PFSK-1 (cell line): ENCODE results near the gene SPATA18.

ENCODE experiments used
- FOXP2 ChIP-seq: optimal IDR thresholded peaks from 2 replicates; pipeline ENCODE3; 2011; ENCODE audit warnings: borderline replicate concordance, control low read depth, inconsistent platforms; ENCODE audit not compliant: insufficient read depth; ENCODE audit errors: extremely low read length, extremely low read depth
- POLR2AphosphoS5 ChIP-seq: IDR thresholded peaks from 2 replicates; pipeline ENCODE4 v1.6.1; 2012; ENCODE audit warnings: low read depth, mild to moderate bottlenecking, control low read depth, low read length, moderate library complexity
- SIN3A ChIP-seq: IDR thresholded peaks from 2 replicates; pipeline ENCODE4 v1.6.1; 2012; ENCODE audit warnings: mild to moderate bottlenecking, low read length, moderate library complexity, borderline replicate concordance; ENCODE audit not compliant: insufficient read depth
- TAF1 ChIP-seq: IDR thresholded peaks from 2 replicates; pipeline ENCODE4 v1.6.1; 2012; ENCODE audit warnings: low read length, control low read depth, borderline replicate concordance; ENCODE audit not compliant: insufficient read depth
- TF ChIP-seq, protein P1 (sequence below), 2 experiments: IDR thresholded peaks; 2 replicates each; pipeline versions ENCODE4 v1.6.1 to v1.8.0; 2011 to 2012; ENCODE audit warnings: low read depth in 2 of 2, low read length in 2 of 2, control low read depth in 1 of 2, inconsistent platforms in 1 of 2, mild to moderate bottlenecking in 1 of 2, moderate library complexity in 1 of 2; ENCODE audit not compliant: insufficient read depth in 1 of 2

Gene SPATA18

DNA sequence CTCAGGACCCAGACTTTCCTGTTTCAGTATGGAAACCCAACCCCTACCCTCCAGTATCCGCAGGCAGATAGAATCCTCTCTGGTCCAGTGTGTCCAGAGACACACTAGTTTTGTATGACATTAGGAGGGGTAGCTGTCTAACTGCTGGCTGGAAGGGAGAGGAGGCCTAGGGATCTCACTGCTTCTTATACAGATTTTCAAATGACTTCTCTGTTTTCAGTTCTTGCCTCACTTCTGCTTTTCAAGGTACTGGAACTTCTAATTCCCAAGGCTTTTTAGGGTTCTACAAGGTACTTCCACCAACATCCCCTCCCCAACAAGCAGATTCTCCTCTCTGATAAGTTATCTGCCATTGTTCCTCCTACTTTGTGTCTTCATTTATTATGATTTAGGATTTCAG is 19.1 kb upstream of the SPATA18 start:
- TF ChIP-seq SIN3A: no peak
- no peak for TF ChIP-seq FOXP2
- no peak for TF ChIP-seq TAF1
- TF ChIP-seq POLR2AphosphoS5: no peak
- TF ChIP-seq, protein P1, sequence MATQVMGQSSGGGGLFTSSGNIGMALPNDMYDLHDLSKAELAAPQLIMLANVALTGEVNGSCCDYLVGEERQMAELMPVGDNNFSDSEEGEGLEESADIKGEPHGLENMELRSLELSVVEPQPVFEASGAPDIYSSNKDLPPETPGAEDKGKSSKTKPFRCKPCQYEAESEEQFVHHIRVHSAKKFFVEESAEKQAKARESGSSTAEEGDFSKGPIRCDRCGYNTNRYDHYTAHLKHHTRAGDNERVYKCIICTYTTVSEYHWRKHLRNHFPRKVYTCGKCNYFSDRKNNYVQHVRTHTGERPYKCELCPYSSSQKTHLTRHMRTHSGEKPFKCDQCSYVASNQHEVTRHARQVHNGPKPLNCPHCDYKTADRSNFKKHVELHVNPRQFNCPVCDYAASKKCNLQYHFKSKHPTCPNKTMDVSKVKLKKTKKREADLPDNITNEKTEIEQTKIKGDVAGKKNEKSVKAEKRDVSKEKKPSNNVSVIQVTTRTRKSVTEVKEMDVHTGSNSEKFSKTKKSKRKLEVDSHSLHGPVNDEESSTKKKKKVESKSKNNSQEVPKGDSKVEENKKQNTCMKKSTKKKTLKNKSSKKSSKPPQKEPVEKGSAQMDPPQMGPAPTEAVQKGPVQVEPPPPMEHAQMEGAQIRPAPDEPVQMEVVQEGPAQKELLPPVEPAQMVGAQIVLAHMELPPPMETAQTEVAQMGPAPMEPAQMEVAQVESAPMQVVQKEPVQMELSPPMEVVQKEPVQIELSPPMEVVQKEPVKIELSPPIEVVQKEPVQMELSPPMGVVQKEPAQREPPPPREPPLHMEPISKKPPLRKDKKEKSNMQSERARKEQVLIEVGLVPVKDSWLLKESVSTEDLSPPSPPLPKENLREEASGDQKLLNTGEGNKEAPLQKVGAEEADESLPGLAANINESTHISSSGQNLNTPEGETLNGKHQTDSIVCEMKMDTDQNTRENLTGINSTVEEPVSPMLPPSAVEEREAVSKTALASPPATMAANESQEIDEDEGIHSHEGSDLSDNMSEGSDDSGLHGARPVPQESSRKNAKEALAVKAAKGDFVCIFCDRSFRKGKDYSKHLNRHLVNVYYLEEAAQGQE (IDR thresholded peaks at IDR 0.05; ENCODE audit: insufficient read depth in 1 of 2, low read depth in 2 of 2, low read length in 2 of 2): no peak

- no peak for TF ChIP-seq FOXP2
- TF ChIP-seq, protein P1 (IDR thresholded peaks at IDR 0.05; ENCODE audit: insufficient read depth in 1 of 2, low read depth in 2 of 2, low read length in 2 of 2): no peak
- TF ChIP-seq TAF1: no peak
- no peak for TF ChIP-seq SIN3A
- no peak for TF ChIP-seq POLR2AphosphoS5
Observed at GRCh38 chr4:52035190-52035589, 15.9 kb upstream of the SPATA18 start.

DNA sequence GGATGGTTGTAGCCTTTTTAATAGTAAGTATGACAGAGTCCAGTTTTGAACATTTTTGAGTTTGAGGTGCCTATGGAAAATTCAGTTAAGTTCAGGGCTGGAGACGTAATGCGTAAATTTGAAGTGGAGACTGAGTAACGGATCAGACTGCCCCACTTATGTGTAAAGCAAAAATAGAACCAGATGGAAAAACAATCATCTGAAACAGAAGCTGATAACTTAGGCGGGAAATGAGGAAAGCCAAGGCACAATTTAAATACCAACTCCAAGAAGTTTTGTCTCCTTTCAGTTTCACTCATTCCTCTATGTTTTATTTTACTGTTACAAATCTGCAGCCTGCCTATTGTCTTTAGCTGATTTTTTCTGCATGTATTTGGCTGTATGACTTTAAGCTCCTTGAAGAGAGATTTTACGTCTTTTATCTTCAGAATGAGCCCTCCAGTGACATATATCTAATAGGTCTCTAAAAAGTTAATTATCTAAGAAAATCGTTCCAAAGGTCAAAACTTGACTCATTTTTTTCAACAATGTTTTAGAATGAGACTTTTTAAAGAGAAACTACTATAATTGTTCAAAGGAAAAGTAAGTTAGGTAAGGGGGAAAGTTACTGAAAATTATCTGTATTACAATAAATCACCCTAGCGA is 14.1 kb upstream of the SPATA18 start:
- TF ChIP-seq POLR2AphosphoS5 (no peak), SIN3A (no peak), TAF1 (no peak), FOXP2 (no peak)
- TF ChIP-seq, protein P1 (IDR thresholded peaks at IDR 0.05; ENCODE audit: insufficient read depth in 1 of 2, low read depth in 2 of 2, low read length in 2 of 2): no peak

DNA sequence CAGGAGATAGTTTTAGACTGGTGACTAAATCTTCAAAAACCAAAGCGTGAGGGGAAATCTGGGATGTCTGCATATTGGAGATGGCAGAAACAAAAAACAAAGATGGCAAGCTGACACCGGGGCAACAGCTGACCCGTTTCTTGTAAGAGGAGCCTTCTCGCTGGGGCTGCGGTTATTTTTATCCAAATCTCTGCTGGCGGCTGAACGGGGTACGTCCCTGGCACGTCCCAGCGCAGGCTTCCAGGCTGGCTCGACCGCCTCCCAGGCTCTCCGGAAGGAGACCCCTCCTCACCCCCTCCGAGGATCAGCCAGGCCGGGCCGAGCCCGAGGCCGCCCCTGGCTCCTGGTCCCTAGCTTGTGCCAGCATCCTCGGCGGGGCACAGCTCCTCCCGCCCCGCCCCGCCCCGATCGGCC is 13.4 kb upstream of the SPATA18 start:
- TF ChIP-seq POLR2AphosphoS5: no peak
- TF ChIP-seq FOXP2: no peak
- TF ChIP-seq, protein P1 (IDR thresholded peaks at IDR 0.05; ENCODE audit: insufficient read depth in 1 of 2, low read depth in 2 of 2, low read length in 2 of 2): no peak

GRCh38 chr4:52038103-52038912 is 12.8 kb upstream of the SPATA18 start, which contains the start of gene SGCB:
Gene SGCB (minus strand): TSS chr4:52038299. CDS start chr4:52038259, 40 bp downstream.
- no peak for TF ChIP-seq SIN3A
- TF ChIP-seq FOXP2: no peak
- no peak; the same call in 1 of the 2 replicates for TF ChIP-seq POLR2AphosphoS5
- TF ChIP-seq, protein P1 (IDR thresholded peaks at IDR 0.05; ENCODE audit: insufficient read depth in 1 of 2, low read depth in 2 of 2, low read length in 2 of 2): no peak
- peak; percentile 59; the same call in 1 of the 2 replicates for TF ChIP-seq TAF1
